WTC11 (cell line): ENCODE data around the gene PAFAH2.

Experiments used
- ESRRA ChIP-seq: sonication (generic); formaldehyde crosslinking; IDR thresholded peaks from 2 replicates; pipeline ENCODE4 v1.8.1; 2022; ENCODE audit warnings: mild to moderate bottlenecking, missing genetic modification reagents, borderline replicate concordance
- PRRX2 ChIP-seq: fragments of 250-450 bp; sonication (Bioruptor Pico); IDR thresholded peaks from 2 replicates; pipeline ENCODE4 v1.8.0; 2021; ENCODE audit warnings: mild to moderate bottlenecking
- TF ChIP-seq, protein P1 (sequence below): fragments of 200-600 bp; IDR thresholded peaks from 2 replicates; pipeline ENCODE4 v1.8.0; 2022; ENCODE audit warnings: antibody characterized with exemption

DNA sequence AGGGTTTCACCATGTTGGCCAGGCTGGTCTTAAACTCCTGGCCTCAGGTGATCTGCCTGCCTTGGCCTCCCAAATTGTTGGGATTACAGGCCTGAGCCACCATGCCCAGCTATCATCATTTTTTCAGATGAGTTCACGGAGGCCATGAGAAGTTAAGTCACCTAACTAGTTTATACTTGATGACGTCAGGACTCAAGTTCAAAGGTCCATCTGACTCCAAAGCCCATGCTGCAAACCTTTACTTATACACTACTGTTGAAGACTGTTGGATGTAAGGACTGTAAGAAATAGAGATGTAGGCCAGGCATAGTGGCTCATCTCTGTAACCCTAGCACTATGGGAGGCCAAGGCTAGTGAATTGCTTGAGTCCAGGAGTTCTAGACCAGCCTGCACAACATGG, 50.8 kb downstream of the PAFAH2 start:
- TF ChIP-seq, protein P1, sequence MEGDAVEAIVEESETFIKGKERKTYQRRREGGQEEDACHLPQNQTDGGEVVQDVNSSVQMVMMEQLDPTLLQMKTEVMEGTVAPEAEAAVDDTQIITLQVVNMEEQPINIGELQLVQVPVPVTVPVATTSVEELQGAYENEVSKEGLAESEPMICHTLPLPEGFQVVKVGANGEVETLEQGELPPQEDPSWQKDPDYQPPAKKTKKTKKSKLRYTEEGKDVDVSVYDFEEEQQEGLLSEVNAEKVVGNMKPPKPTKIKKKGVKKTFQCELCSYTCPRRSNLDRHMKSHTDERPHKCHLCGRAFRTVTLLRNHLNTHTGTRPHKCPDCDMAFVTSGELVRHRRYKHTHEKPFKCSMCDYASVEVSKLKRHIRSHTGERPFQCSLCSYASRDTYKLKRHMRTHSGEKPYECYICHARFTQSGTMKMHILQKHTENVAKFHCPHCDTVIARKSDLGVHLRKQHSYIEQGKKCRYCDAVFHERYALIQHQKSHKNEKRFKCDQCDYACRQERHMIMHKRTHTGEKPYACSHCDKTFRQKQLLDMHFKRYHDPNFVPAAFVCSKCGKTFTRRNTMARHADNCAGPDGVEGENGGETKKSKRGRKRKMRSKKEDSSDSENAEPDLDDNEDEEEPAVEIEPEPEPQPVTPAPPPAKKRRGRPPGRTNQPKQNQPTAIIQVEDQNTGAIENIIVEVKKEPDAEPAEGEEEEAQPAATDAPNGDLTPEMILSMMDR, result no peak
- no peak for TF ChIP-seq PRRX2 (CRISPR knock-in tag)
- no peak for TF ChIP-seq ESRRA (CRISPR knock-in tag)
